Measurements from ENCODE around the gene RTN4R. TPM values are rescaled to one million over a fixed set of nuclear protein-coding genes. Genes with fewer than 3 reads are reported as not detected.

Gene RTN4R
- total and polyA plus RNA-seq, 2 donors (not counting 1 experiment from before 2014, with no cell fraction given): 0.42 to 0.79 TPM

DNA sequence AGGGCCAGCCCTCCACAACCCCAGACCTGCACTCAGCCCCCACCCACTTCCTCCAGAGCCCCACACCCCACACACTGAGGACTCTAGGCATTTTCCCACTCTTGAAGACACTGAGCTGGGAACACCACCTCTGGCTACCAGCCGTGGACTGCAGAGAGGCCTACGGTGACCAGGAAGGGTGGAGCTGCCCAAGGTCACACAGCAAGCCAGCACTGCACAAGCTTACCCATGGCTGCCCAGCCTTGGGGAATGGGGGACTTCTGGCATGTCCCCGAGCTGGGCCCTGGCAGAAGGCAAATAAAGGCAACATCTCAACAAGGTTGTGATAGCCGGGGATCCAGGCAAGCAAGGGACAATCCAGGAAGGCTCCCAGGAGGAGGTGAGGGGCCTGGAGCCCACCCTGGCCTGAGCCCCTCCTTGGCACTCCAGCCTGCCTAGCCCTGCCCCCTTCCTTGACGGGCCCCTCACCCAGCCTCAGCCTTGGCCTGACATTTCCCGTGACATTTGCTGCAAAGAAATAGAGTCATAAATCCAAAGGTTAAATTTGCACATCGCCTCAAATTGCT lies 5.5 kb downstream of the RTN4R start:
- no peaks in the 10 kb centered on the region for H3K36me3 ChIP-seq (replicated peaks in 1 of 2; ENCODE audit: control extremely low read depth in 1 of 2, control insufficient read depth in 1 of 2, extremely low read depth in 1 of 2, insufficient read depth in 2 of 2, low read length in 1 of 2)
- no peak for TF ChIP-seq CTCF (IDR thresholded peaks at IDR 0.05)
- TF ChIP-seq EZH2 (IDR thresholded peaks at IDR 0.05; ENCODE audit: borderline replicate concordance, insufficient read depth, low read depth, low read length, poor library complexity, severe bottlenecking): no peak
- CTCF ChIA-PET: no interaction called here
- Mint-ChIP-seq H3K9me3 (ENCODE audit: insufficient read depth) (no peaks in the 10 kb centered on the region), H3K4me3 (no peak overlapping the region), H3K4me1 (peaks cover 5% of the 10 kb centered on the region), H3K27me3 (peaks cover 3% of the 10 kb centered on the region), H3K27ac (no peak overlapping the region)
- WGBS (ENCODE audit: insufficient coverage): 93% methylated on average over 7 of the region's 7 CpGs
- H4K20me1 ChIP-seq (ENCODE audit: control insufficient read depth, insufficient read depth, low read length, poor library complexity, severe bottlenecking): no peaks in the 10 kb centered on the region
- H3K4me3 ChIP-seq (ENCODE audit: control extremely low read depth in 1 of 5, extremely low read depth in 1 of 5, insufficient read depth in 1 of 5, low read depth in 2 of 5, low read length in 4 of 5): no peak overlapping the region
- DNase-seq: no peak
- no peak overlapping the region for H3K4me2 ChIP-seq (replicated peaks; ENCODE audit: low read depth, low read length, poor library complexity, severe bottlenecking)
- H3K27ac ChIP-seq (ENCODE audit: low read length in 2 of 2): no peak overlapping the region
- intact Hi-C loops (cut with micrococcal nuclease): no loop called here
- no peak overlapping the region for H3K9ac ChIP-seq (ENCODE audit: low read length)
- no peak overlapping the region for H2AFZ ChIP-seq (ENCODE audit: insufficient read depth, low read depth, low read length, poor library complexity, severe bottlenecking)
- ATAC-seq (ENCODE audit: low read depth): no peak
- peaks cover 4 to 8% of the 10 kb centered on the region in 2 donors for H3K4me1 ChIP-seq (ENCODE audit: control insufficient read depth in 2 of 2, insufficient read depth in 2 of 2, low read length in 2 of 2)
- peaks cover 0 to 9% (median 3%) of the 10 kb centered on the region in 4 experiments for H3K27me3 ChIP-seq (replicated peaks in 1 of 4; ENCODE audit: control extremely low read depth in 1 of 4, control insufficient read depth in 3 of 4, insufficient read depth in 4 of 4, low read length in 3 of 4)
- POLR2A ChIA-PET: no interaction called here
- no peaks in the 10 kb centered on the region for H3K9me3 ChIP-seq (ENCODE audit: control extremely low read depth in 1 of 3, control insufficient read depth in 2 of 3, insufficient read depth in 1 of 3, low read length in 2 of 3)
- no peaks in the 10 kb centered on the region for H3K79me2 ChIP-seq (ENCODE audit: control insufficient read depth, insufficient read depth, low read length)

- Histone ChIP-seq H3K9ac (ENCODE audit: low read length) (no peak overlapping the region), H3K79me2 (ENCODE audit: control insufficient read depth, insufficient read depth, low read length) (no peaks in the 10 kb centered on the region), H3K36me3 (replicated peaks in 1 of 2; ENCODE audit: control extremely low read depth in 1 of 2, control insufficient read depth in 1 of 2, extremely low read depth in 1 of 2, insufficient read depth in 2 of 2, low read length in 1 of 2) (no peaks in the 10 kb centered on the region), H3K4me1 (ENCODE audit: control insufficient read depth in 2 of 2, insufficient read depth in 2 of 2, low read length in 2 of 2) (peaks cover 0 to 2% of the 10 kb centered on the region in 2 donors), H3K4me2 (replicated peaks; ENCODE audit: low read depth, low read length, poor library complexity, severe bottlenecking) (no peak overlapping the region), H3K9me3 (ENCODE audit: control extremely low read depth in 1 of 3, control insufficient read depth in 2 of 3, insufficient read depth in 1 of 3, low read length in 2 of 3) (no peaks in the 10 kb centered on the region), H2AFZ (ENCODE audit: insufficient read depth, low read depth, low read length, poor library complexity, severe bottlenecking) (no peak overlapping the region), H4K20me1 (ENCODE audit: control insufficient read depth, insufficient read depth, low read length, poor library complexity, severe bottlenecking) (no peaks in the 10 kb centered on the region), H3K27ac (ENCODE audit: low read length in 2 of 2) (no peak overlapping the region), H3K4me3 (ENCODE audit: control extremely low read depth in 1 of 5, extremely low read depth in 1 of 5, insufficient read depth in 1 of 5, low read depth in 2 of 5, low read length in 4 of 5) (no peak overlapping the region), H3K27me3 (replicated peaks in 1 of 4; ENCODE audit: control extremely low read depth in 1 of 4, control insufficient read depth in 3 of 4, insufficient read depth in 4 of 4, low read length in 3 of 4) (peaks cover 0 to 3% (median under 1%) of the 10 kb centered on the region in 4 experiments)
- DNase-seq: no peak
- Mint-ChIP-seq H3K4me3 (no peak overlapping the region), H3K27ac (no peak overlapping the region), H3K9me3 (ENCODE audit: insufficient read depth) (no peaks in the 10 kb centered on the region), H3K4me1 (peaks cover 4% of the 10 kb centered on the region), H3K27me3 (peaks cover 3% of the 10 kb centered on the region)
- ChIA-PET CTCF (no interaction called here), POLR2A (no interaction called here)
- intact Hi-C loops (cut with micrococcal nuclease): no loop called here
- WGBS (ENCODE audit: insufficient coverage): 92% methylated on average over 14 of the region's 14 CpGs
- TF ChIP-seq CTCF (IDR thresholded peaks at IDR 0.05) (no peak), EZH2 (IDR thresholded peaks at IDR 0.05; ENCODE audit: borderline replicate concordance, insufficient read depth, low read depth, low read length, poor library complexity, severe bottlenecking) (no peak)
- no peak for ATAC-seq (ENCODE audit: low read depth)
Observed at GRCh38 chr22:20261848-20262581, 6.1 kb downstream of the RTN4R start.
